Measurements from ENCODE around the gene WSB1. TPM values are rescaled to one million over a fixed set of nuclear protein-coding genes. Genes with fewer than 3 reads are reported as not detected.

WSB1 gene
- total and polyA plus RNA-seq, 10 of the 15 experiments (the other 5 are each of a cell fraction or from before 2014, with no cell fraction given) = 26.6 to 458 (median 101) TPM

- BruUV-seq (replicated peaks) = no TSS peak
- ChIA-PET POLR2A (no interaction called here), SMC1A (ENCODE audit: uncharacterized antibody, unreplicated experiment) (interaction anchor here (1.3 kb wide), 1 partner anchor 10 kb away, joined by 3 read pairs; no protein-coding TSS in a partner anchor), RAD21 (ENCODE audit: unreplicated experiment) (interaction anchor here (1.7 kb wide), 1 partner anchor 9 kb away, joined by 5 read pairs; no protein-coding TSS in a partner anchor), CTCF (interaction anchor here (0.7 to 5.7 kb wide), 4 partner anchors 13 to 258 kb away, joined by 3 to 40 read pairs (median 3); no protein-coding TSS in a partner anchor)
- no peak overlapping the region for H3K9ac ChIP-seq (ENCODE audit: control insufficient read depth, insufficient read depth, low read length)
- H3K4me2 ChIP-seq (ENCODE audit: control insufficient read depth, insufficient read depth) = no peak overlapping the region
- H3K36me3 ChIP-seq (ENCODE audit: control insufficient read depth in 2 of 2, insufficient read depth in 2 of 2, low read length in 1 of 2) = no peaks in the 10 kb centered on the region
- 73% methylated on average over 4 of the region's 4 CpGs for WGBS (ENCODE audit: insufficient coverage, insufficient replicate concordance, low lambda C conversion rate, missing lambda C conversion rate)
- H3K27ac ChIP-seq (ENCODE audit: control insufficient read depth, insufficient read depth) = no peak overlapping the region
- DNase-seq (ENCODE audit: low read depth, low spot score) (no peak), ATAC-seq (no peak), FAIRE-seq (no peak)
- in situ Hi-C loops (cut with MboI) (loop anchor here (10.0 kb wide), 1 partner anchor 63 kb away; no protein-coding TSS in a partner anchor), intact Hi-C loops (cut with micrococcal nuclease; ENCODE audit: unreplicated experiment) (no loop called here)
- no peak overlapping the region for H2AFZ ChIP-seq (ENCODE audit: control insufficient read depth, low read depth, low read length)
- no peaks in the 10 kb centered on the region for H4K20me1 ChIP-seq (ENCODE audit: control insufficient read depth, insufficient read depth)
- TF ChIP-seq JUND (IDR thresholded peaks at IDR 0.05; ENCODE audit: low read depth, low read length) (no peak), SPI1 (IDR thresholded peaks at IDR 0.05; ENCODE audit: borderline replicate concordance, insufficient read depth, low read depth, low read length) (peak; percentile 26; the same call in 1 of the 2 replicates), STAT1 (conservative IDR thresholded peaks at IDR 0.05) (no peak), ZBTB11 (CRISPR knock-in tag; IDR thresholded peaks at IDR 0.05) (no peak)
- H3K27me3 ChIP-seq (replicated peaks in 1 of 2; ENCODE audit: control insufficient read depth in 2 of 2, insufficient read depth in 2 of 2, low read length in 1 of 2) = no peaks in the 10 kb centered on the region
- H3K79me2 ChIP-seq (ENCODE audit: control insufficient read depth, insufficient read depth, low read length) = no peaks in the 10 kb centered on the region
- H3K4me3 ChIP-seq = no peak overlapping the region
- peaks cover 41% of the 10 kb centered on the region for H3K4me1 ChIP-seq (ENCODE audit: control insufficient read depth, insufficient read depth, low read length)
- H3K9me3 ChIP-seq (replicated peaks; ENCODE audit: control insufficient read depth, insufficient read depth, low read length) = no peaks in the 10 kb centered on the region
Measured at GRCh38 chr17:27342059-27342458, 48.1 kb downstream of the WSB1 start.

All from GM12878 (cell line).